ENCODE measurements around the gene DPYSL5.

GRCh38 chr2:26998323-26998722 lies 150.4 kb downstream of the DPYSL5 start:
- no peak for TF ChIP-seq CTCF (IDR thresholded peaks at IDR 0.05)
- no peak for TF ChIP-seq POLR2A (IDR thresholded peaks at IDR 0.05)

Data from body of pancreas (tissue), 4 donors.